NCI-H2081 (cell line): ENCODE measurements around the gene SPTBN1.

Source experiments
- DNase-seq, 2 experiments: peaks; one replicate each; lab custom pipeline; 2025; lab: John Stamatoyannopoulos, UW

Gene SPTBN1

GRCh38 chr2:54651291-54651690, 195.2 kb downstream of the SPTBN1 start:
- no peak for DNase-seq

- no peak for DNase-seq
Measured at GRCh38 chr2:54652540-54652939, 196.4 kb downstream of the SPTBN1 start.

- no peak for DNase-seq
Measured at GRCh38 chr2:54653572-54654204, 197.6 kb downstream of the SPTBN1 start.

- no peak for DNase-seq
Measured at GRCh38 chr2:54655046-54655809, 199.1 kb downstream of the SPTBN1 start.

GRCh38 chr2:54656863-54657262, 200.7 kb downstream of the SPTBN1 start:
- DNase-seq = no peak

GRCh38 chr2:54657664-54658083, 201.5 kb downstream of the SPTBN1 start:
- DNase-seq = peak in 1 of 2 experiments; percentile 57

- DNase-seq = no peak
Measured at GRCh38 chr2:54658564-54659071, 202.5 kb downstream of the SPTBN1 start.

- no peak for DNase-seq
Measured at GRCh38 chr2:54659527-54659926, 203.4 kb downstream of the SPTBN1 start.

- DNase-seq = no peak
Measured at GRCh38 chr2:54660752-54661151, 204.6 kb downstream of the SPTBN1 start.

GRCh38 chr2:54663424-54664030, 207.4 kb downstream of the SPTBN1 start:
- DNase-seq = no peak

GRCh38 chr2:54664238-54664786, 208.2 kb downstream of the SPTBN1 start:
- DNase-seq = no peak

GRCh38 chr2:54665436-54665856, 209.3 kb downstream of the SPTBN1 start:
- DNase-seq = peak; percentile 40 to 48

- no peak for DNase-seq
Measured at GRCh38 chr2:54666131-54666633, 210.1 kb downstream of the SPTBN1 start.

GRCh38 chr2:54666634-54667265, 210.6 kb downstream of the SPTBN1 start:
- DNase-seq = no peak

GRCh38 chr2:54667266-54667639, 211.1 kb downstream of the SPTBN1 start:
- no peak for DNase-seq

- no peak for DNase-seq
Measured at GRCh38 chr2:54667726-54668650, 211.9 kb downstream of the SPTBN1 start.

GRCh38 chr2:54668711-54669110, 212.6 kb downstream of the SPTBN1 start:
- no peak for DNase-seq

GRCh38 chr2:54669677-54670484, 213.8 kb downstream of the SPTBN1 start:
- DNase-seq = no peak

GRCh38 chr2:54670485-54671009, 214.4 kb downstream of the SPTBN1 start:
- DNase-seq = no peak

- no peak for DNase-seq
Measured at GRCh38 chr2:54671010-54671409, 214.9 kb downstream of the SPTBN1 start.
